ENCODE data around the gene HS6ST2. TPM values are rescaled to one million over a fixed set of nuclear protein-coding genes. Genes with fewer than 3 reads are reported as not detected.

Gene HS6ST2
- total and polyA plus RNA-seq, 4 experiments from 2014 or later, result not detected

- no peak overlapping the region for H3K27ac Mint-ChIP-seq
- no peaks in the 10 kb centered on the region for H3K27me3 Mint-ChIP-seq
- POLR2A ChIA-PET (ENCODE audit: partially characterized antibody), result no interaction called here
- H3K9me3 Mint-ChIP-seq, result no peaks in the 10 kb centered on the region
- Histone ChIP-seq H3K9me3 (ENCODE audit: control insufficient read depth in 1 of 2, low read length in 2 of 2) (no peaks in the 10 kb centered on the region), H3K27ac (ENCODE audit: low read depth, low read length) (no peak overlapping the region), H3K4me1 (ENCODE audit: insufficient read depth, low read length) (no peaks in the 10 kb centered on the region), H3K27me3 (ENCODE audit: insufficient read depth, low read length) (no peaks in the 10 kb centered on the region), H3K4me3 (ENCODE audit: low read length in 2 of 2) (no peak overlapping the region), H3K36me3 (ENCODE audit: insufficient read depth, low read length) (no peaks in the 10 kb centered on the region)
- no peaks in the 10 kb centered on the region for H3K4me1 Mint-ChIP-seq
- CTCF ChIA-PET (ENCODE audit: partially characterized antibody), result interaction anchor here (0.6 kb wide), 1 partner anchor 8 kb away, joined by 4 read pairs; no protein-coding TSS in a partner anchor
- no peaks in the 10 kb centered on the region for H3K36me3 Mint-ChIP-seq
- DNase-seq, result no peak
- intact Hi-C loops (cut with micrococcal nuclease), result no loop called here
- H3K4me3 Mint-ChIP-seq, result no peak overlapping the region
Measured at GRCh38 chrX:132831336-132831973, 127.0 kb downstream of the HS6ST2 start.

- ChIA-PET CTCF (ENCODE audit: partially characterized antibody) (no interaction called here), POLR2A (ENCODE audit: partially characterized antibody) (no interaction called here)
- H3K36me3 Mint-ChIP-seq, result no peaks in the 10 kb centered on the region
- Histone ChIP-seq H3K27ac (ENCODE audit: low read depth, low read length) (no peak overlapping the region), H3K36me3 (ENCODE audit: insufficient read depth, low read length) (no peaks in the 10 kb centered on the region), H3K9me3 (ENCODE audit: control insufficient read depth in 1 of 2, low read length in 2 of 2) (no peaks in the 10 kb centered on the region), H3K27me3 (ENCODE audit: insufficient read depth, low read length) (no peaks in the 10 kb centered on the region), H3K4me3 (ENCODE audit: low read length in 2 of 2) (no peak overlapping the region), H3K4me1 (ENCODE audit: insufficient read depth, low read length) (no peaks in the 10 kb centered on the region)
- no peaks in the 10 kb centered on the region for H3K9me3 Mint-ChIP-seq
- no peak overlapping the region for H3K4me3 Mint-ChIP-seq
- H3K27me3 Mint-ChIP-seq, result no peaks in the 10 kb centered on the region
- intact Hi-C loops (cut with micrococcal nuclease), result no loop called here
- H3K27ac Mint-ChIP-seq, result no peak overlapping the region
- no peak for DNase-seq
- H3K4me1 Mint-ChIP-seq, result no peaks in the 10 kb centered on the region
Measured at GRCh38 chrX:132822634-132823012, 135.8 kb downstream of the HS6ST2 start.

- Mint-ChIP-seq H3K4me3 (no peak overlapping the region), H3K36me3 (no peaks in the 10 kb centered on the region), H3K4me1 (no peaks in the 10 kb centered on the region), H3K27ac (no peak overlapping the region), H3K27me3 (no peaks in the 10 kb centered on the region), H3K9me3 (no peaks in the 10 kb centered on the region)
- DNase-seq, result no peak
- Histone ChIP-seq H3K36me3 (ENCODE audit: insufficient read depth, low read length) (no peaks in the 10 kb centered on the region), H3K9me3 (ENCODE audit: control insufficient read depth in 1 of 2, low read length in 2 of 2) (no peaks in the 10 kb centered on the region), H3K4me3 (ENCODE audit: low read length in 2 of 2) (no peak overlapping the region), H3K27me3 (ENCODE audit: insufficient read depth, low read length) (no peaks in the 10 kb centered on the region), H3K4me1 (ENCODE audit: insufficient read depth, low read length) (no peaks in the 10 kb centered on the region), H3K27ac (ENCODE audit: low read depth, low read length) (no peak overlapping the region)
- intact Hi-C loops (cut with micrococcal nuclease), result no loop called here
- ChIA-PET CTCF (ENCODE audit: partially characterized antibody) (no interaction called here), POLR2A (ENCODE audit: partially characterized antibody) (no interaction called here)
Measured at GRCh38 chrX:132821974-132822633, 136.3 kb downstream of the HS6ST2 start.

GRCh38 chrX:132820675-132821074 lies 137.8 kb downstream of the HS6ST2 start:
- no peaks in the 10 kb centered on the region for H3K36me3 Mint-ChIP-seq
- no peak overlapping the region for H3K27ac Mint-ChIP-seq
- POLR2A ChIA-PET (ENCODE audit: partially characterized antibody), result no interaction called here
- Histone ChIP-seq H3K9me3 (ENCODE audit: control insufficient read depth in 1 of 2, low read length in 2 of 2) (no peaks in the 10 kb centered on the region), H3K27ac (ENCODE audit: low read depth, low read length) (no peak overlapping the region), H3K4me3 (ENCODE audit: low read length in 2 of 2) (no peak overlapping the region), H3K4me1 (ENCODE audit: insufficient read depth, low read length) (no peaks in the 10 kb centered on the region), H3K36me3 (ENCODE audit: insufficient read depth, low read length) (no peaks in the 10 kb centered on the region), H3K27me3 (ENCODE audit: insufficient read depth, low read length) (no peaks in the 10 kb centered on the region)
- no peaks in the 10 kb centered on the region for H3K9me3 Mint-ChIP-seq
- H3K4me1 Mint-ChIP-seq, result no peaks in the 10 kb centered on the region
- H3K27me3 Mint-ChIP-seq, result no peaks in the 10 kb centered on the region
- no peak overlapping the region for H3K4me3 Mint-ChIP-seq
- intact Hi-C loops (cut with micrococcal nuclease), result no loop called here
- no peak for DNase-seq
- CTCF ChIA-PET (ENCODE audit: partially characterized antibody), result no interaction called here

GRCh38 chrX:132819711-132820264 lies 138.6 kb downstream of the HS6ST2 start:
- no peaks in the 10 kb centered on the region for H3K36me3 ChIP-seq (ENCODE audit: insufficient read depth, low read length)
- H3K36me3 Mint-ChIP-seq, result no peaks in the 10 kb centered on the region
- CTCF ChIA-PET (ENCODE audit: partially characterized antibody), result no interaction called here

GRCh38 chrX:132818638-132819037 lies 139.8 kb downstream of the HS6ST2 start:
- intact Hi-C loops (cut with micrococcal nuclease), result no loop called here
- Histone ChIP-seq H3K4me1 (ENCODE audit: insufficient read depth, low read length) (no peaks in the 10 kb centered on the region), H3K9me3 (ENCODE audit: control insufficient read depth in 1 of 2, low read length in 2 of 2) (no peaks in the 10 kb centered on the region), H3K4me3 (ENCODE audit: low read length in 2 of 2) (no peak overlapping the region), H3K27me3 (ENCODE audit: insufficient read depth, low read length) (no peaks in the 10 kb centered on the region), H3K27ac (ENCODE audit: low read depth, low read length) (no peak overlapping the region), H3K36me3 (ENCODE audit: insufficient read depth, low read length) (no peaks in the 10 kb centered on the region)
- Mint-ChIP-seq H3K27me3 (peaks cover 2 to 4% of the 10 kb centered on the region in 2 donors), H3K9me3 (no peaks in the 10 kb centered on the region), H3K36me3 (no peaks in the 10 kb centered on the region), H3K4me3 (no peak overlapping the region), H3K27ac (no peak overlapping the region), H3K4me1 (no peaks in the 10 kb centered on the region)
- POLR2A ChIA-PET (ENCODE audit: partially characterized antibody), result no interaction called here
- DNase-seq, result no peak
- CTCF ChIA-PET (ENCODE audit: partially characterized antibody), result no interaction called here

More at GRCh38 chrX:132819711-132820264, 138.6 kb downstream of the HS6ST2 start:
- no peak overlapping the region for H3K27ac ChIP-seq (ENCODE audit: low read depth, low read length)
- no peaks in the 10 kb centered on the region for H3K4me1 ChIP-seq (ENCODE audit: insufficient read depth, low read length)
- no peak overlapping the region for H3K4me3 ChIP-seq (ENCODE audit: low read length in 2 of 2)
- Mint-ChIP-seq H3K9me3 (no peaks in the 10 kb centered on the region), H3K4me1 (no peaks in the 10 kb centered on the region), H3K27ac (no peak overlapping the region), H3K27me3 (peaks cover under 1 to 1% of the 10 kb centered on the region in 2 donors), H3K4me3 (no peak overlapping the region)
- POLR2A ChIA-PET (ENCODE audit: partially characterized antibody), result no interaction called here
- no peak for DNase-seq
- intact Hi-C loops (cut with micrococcal nuclease), result no loop called here
- no peaks in the 10 kb centered on the region for H3K9me3 ChIP-seq (ENCODE audit: control insufficient read depth in 1 of 2, low read length in 2 of 2)
- H3K27me3 ChIP-seq (ENCODE audit: insufficient read depth, low read length), result no peaks in the 10 kb centered on the region

- Histone ChIP-seq H3K27me3 (ENCODE audit: insufficient read depth, low read length) (no peaks in the 10 kb centered on the region), H3K4me3 (ENCODE audit: low read length in 2 of 2) (no peak overlapping the region), H3K9me3 (ENCODE audit: control insufficient read depth in 1 of 2, low read length in 2 of 2) (no peaks in the 10 kb centered on the region), H3K27ac (ENCODE audit: low read depth, low read length) (no peak overlapping the region), H3K4me1 (ENCODE audit: insufficient read depth, low read length) (no peaks in the 10 kb centered on the region), H3K36me3 (ENCODE audit: insufficient read depth, low read length) (no peaks in the 10 kb centered on the region)
- no peaks in the 10 kb centered on the region for H3K36me3 Mint-ChIP-seq
- H3K27me3 Mint-ChIP-seq, result peaks cover 2 to 4% of the 10 kb centered on the region in 2 donors
- ChIA-PET CTCF (ENCODE audit: partially characterized antibody) (no interaction called here), POLR2A (ENCODE audit: partially characterized antibody) (no interaction called here)
- no peak overlapping the region for H3K4me3 Mint-ChIP-seq
- no peaks in the 10 kb centered on the region for H3K4me1 Mint-ChIP-seq
- DNase-seq, result no peak
- H3K9me3 Mint-ChIP-seq, result no peaks in the 10 kb centered on the region
- H3K27ac Mint-ChIP-seq, result no peak overlapping the region
- intact Hi-C loops (cut with micrococcal nuclease), result no loop called here
Measured at GRCh38 chrX:132815643-132816042, 142.8 kb downstream of the HS6ST2 start.

Measured in CD4-positive, alpha-beta memory T cell (primary cell).